HUDEP-2 (cell line): ENCODE measurements around the gene NUF2.
"Not testable (repeated sequence)": the region's sequence is repeated elsewhere in the genome, so short reads cannot be mapped to it uniquely, and the experiment has no call there.

ENCODE experiments used
- DNase-seq, 76 experiments: peaks; one replicate each; lab custom pipeline; 2025; ENCODE audit not compliant: unreplicated experiment in 76 of 76; lab: John Stamatoyannopoulos, UW

The NUF2 gene

DNA sequence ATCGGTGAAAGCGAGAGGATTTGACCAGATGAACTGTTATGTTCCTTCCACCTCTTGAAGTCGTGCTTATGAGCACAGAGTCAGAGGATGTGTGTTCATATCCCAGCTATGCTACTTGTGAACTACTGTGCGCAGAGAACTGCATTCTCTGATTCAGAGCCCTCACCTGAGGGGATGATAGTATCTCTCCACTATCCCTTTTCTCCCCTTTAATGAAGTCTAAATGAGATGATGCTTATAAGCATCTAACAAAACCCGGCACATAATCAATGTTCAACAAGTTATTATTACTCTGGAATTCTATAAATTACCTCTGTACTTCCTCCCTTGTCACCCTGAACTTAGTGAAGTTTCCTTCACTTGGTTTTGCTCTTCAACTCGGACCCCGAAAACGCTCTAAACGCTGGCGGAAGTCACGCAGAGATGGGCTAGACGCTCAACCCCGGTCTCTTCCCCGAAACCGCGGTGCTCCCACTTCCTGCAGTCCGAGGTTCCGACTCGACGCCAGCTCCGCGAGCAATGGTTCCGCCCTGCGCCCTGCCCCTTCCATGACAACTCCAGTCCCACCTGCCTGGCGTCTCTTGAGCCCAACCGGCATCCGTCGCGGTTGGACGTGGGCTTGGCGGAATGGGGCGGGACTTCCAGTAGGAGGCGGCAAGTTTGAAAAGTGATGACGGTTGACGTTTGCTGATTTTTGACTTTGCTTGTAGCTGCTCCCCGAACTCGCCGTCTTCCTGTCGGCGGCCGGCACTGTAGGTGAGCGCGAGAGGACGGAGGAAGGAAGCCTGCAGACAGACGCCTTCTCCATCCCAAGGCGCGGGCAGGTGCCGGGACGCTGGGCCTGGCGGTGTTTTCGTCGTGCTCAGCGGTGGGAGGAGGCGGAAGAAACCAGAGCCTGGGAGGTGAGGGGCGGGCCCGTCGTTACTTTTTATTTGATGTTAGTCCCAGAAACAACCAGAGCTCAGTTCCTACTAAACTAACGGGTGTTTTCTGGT lies at the start of gene NUF2:
TSS of gene NUF2 (plus strand) at position 644 of the 995 bp plus-strand sequence. CDS start 4,098 bp downstream, outside the sequence.
- peak; percentile 40 to 98 (median 94) for DNase-seq

- DNase-seq, result no peak
Observed at GRCh38 chr1:163273766-163274441, 47.9 kb upstream of the NUF2 start.

DNA sequence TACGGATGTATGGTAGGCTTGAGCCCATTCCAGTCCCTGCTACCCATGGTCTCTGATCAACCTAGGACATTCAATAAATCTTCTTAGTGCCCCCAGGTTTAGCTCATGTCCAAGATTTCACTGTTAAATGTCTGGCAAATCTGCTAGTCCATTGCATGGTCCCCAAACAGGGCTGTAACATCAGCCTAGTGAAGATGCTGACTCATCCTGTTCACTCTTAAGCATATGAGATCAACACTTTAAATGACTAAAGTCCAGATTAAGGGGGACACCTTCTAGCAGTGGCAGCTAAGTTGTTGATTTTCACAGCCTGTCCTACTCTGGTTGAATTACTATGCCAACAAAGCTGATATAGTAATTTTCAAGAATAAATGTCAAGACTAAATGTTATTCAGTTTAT lies 46.5 kb upstream of the NUF2 start:
- DNase-seq, result peak in 2 of 76 experiments; percentile 1 to 2

DNA sequence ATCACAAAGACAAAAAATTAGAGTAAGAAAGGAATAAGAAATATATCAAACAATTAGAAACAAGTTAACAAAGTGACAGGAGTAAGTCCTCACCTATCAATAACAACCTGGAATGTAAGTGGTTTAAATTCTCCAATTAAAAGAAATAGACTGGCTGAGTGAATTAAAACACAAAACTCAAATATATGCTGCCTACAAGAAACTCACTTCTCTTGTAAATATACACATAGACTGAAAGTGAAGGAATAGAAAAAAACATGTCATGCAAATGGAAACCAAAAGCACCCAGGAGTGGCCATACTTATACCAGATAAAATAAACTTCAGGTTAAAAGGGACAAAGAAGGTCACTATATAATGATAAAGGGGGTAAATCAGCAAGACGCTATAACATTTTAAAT lies 43.2 kb upstream of the NUF2 start:
- no peak for DNase-seq

GRCh38 chr1:163284867-163285266 lies 36.9 kb upstream of the NUF2 start:
- DNase-seq, result not testable (repeated sequence)

- no peak for DNase-seq
Observed at GRCh38 chr1:163290025-163290640, 31.6 kb upstream of the NUF2 start.

- DNase-seq, result no peak
Observed at GRCh38 chr1:163291461-163291860, 30.3 kb upstream of the NUF2 start.

GRCh38 chr1:163292153-163292552 lies 29.6 kb upstream of the NUF2 start:
- not testable (repeated sequence) for DNase-seq

DNA sequence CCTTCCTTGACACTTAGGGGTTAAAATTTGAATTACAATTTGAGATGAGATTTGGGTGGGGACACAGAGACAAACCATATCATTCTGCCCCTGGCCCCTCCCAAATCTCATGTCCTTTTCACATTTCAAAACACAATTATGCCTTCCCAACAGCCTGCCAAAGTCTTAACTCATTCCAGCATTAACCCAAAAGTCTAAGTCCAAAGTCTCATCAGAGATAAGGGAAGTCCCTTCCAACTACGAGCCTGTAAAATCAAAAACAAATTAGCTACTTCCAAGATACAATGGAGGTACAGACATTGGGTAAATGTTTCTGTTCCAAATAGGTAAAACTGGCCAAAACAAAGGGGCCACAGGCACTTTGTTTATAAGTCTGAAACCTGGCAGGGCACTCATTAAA lies 28.3 kb upstream of the NUF2 start:
- DNase-seq, result not testable (repeated sequence)

DNA sequence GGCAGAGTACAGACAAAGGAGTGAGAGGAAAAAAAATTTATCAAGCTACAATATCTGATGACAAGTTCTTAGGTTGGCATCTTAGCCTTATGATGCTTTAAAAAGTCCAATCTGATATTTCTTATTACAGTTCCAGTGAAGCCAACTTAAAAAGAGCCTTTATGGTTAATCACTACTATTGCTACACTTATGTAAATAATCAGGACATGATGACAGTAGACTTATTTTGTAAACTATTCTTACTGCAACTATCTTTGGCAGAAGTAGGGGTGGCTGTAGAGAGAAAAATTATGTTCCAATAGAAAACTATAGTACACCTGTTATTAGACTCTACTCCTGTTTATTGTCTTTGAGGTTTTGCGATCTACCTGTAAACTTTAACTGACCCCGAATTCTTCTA lies 25.8 kb upstream of the NUF2 start:
- DNase-seq, result no peak

GRCh38 chr1:163296504-163297263 lies 25.1 kb upstream of the NUF2 start:
- DNase-seq, result no peak

GRCh38 chr1:163298365-163298764 lies 23.4 kb upstream of the NUF2 start:
- no peak for DNase-seq

GRCh38 chr1:163300568-163300967 lies 21.2 kb upstream of the NUF2 start:
- no peak for DNase-seq

- no peak for DNase-seq
Observed at GRCh38 chr1:163303561-163303960, 18.2 kb upstream of the NUF2 start.

- no peak for DNase-seq
Observed at GRCh38 chr1:163305441-163305840, 16.3 kb upstream of the NUF2 start.

GRCh38 chr1:163307479-163308171 lies 14.1 kb upstream of the NUF2 start:
- DNase-seq, result no peak

GRCh38 chr1:163308811-163309210 lies 12.9 kb upstream of the NUF2 start:
- no peak for DNase-seq

GRCh38 chr1:163315773-163316374 lies 5.9 kb upstream of the NUF2 start:
- DNase-seq, result peak in 22 of 76 experiments; percentile 1 to 32 (median 10)

GRCh38 chr1:163320891-163321290 lies 863 bp upstream of the NUF2 start:
- DNase-seq, result peak in 1 of 76 experiments; percentile 5
